Measurements from ENCODE around the gene SRGAP3.

GRCh38 chr3:8954938-8955763 is 294.3 kb downstream of the SRGAP3 start:
- TF ChIP-seq CTCF (IDR thresholded peaks at IDR 0.05) (no peak), POLR2A (IDR thresholded peaks at IDR 0.05) (no peak)

Measured in body of pancreas (tissue), 4 donors.